Measurements from ENCODE around the gene DHX29. TPM values are rescaled to one million over a fixed set of nuclear protein-coding genes. Genes with fewer than 3 reads are reported as not detected.

The DHX29 gene
- total and polyA plus RNA-seq, 4 donors, result 8.6 to 43.8 (median 21.5) TPM

DNA sequence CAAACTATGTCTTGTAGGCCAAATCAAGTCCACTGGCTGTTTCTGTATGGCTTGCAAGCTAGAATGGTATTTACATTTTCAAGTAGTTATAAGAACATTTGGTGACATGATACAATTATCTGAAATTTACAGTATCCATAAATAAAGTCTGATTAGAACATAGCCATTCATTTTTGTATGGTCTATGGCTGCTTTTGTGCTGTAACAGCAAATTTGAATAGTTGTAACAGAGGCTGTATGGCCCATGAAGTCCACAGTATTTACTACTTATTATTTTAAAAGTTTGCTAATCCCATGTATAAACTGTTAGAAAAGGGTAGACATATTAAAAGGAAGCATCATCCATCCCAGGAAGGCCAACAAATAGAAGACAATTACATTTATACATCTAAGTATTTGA, 17.7 kb downstream of the DHX29 start:
- TF ChIP-seq, protein P1, sequence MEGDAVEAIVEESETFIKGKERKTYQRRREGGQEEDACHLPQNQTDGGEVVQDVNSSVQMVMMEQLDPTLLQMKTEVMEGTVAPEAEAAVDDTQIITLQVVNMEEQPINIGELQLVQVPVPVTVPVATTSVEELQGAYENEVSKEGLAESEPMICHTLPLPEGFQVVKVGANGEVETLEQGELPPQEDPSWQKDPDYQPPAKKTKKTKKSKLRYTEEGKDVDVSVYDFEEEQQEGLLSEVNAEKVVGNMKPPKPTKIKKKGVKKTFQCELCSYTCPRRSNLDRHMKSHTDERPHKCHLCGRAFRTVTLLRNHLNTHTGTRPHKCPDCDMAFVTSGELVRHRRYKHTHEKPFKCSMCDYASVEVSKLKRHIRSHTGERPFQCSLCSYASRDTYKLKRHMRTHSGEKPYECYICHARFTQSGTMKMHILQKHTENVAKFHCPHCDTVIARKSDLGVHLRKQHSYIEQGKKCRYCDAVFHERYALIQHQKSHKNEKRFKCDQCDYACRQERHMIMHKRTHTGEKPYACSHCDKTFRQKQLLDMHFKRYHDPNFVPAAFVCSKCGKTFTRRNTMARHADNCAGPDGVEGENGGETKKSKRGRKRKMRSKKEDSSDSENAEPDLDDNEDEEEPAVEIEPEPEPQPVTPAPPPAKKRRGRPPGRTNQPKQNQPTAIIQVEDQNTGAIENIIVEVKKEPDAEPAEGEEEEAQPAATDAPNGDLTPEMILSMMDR (IDR thresholded peaks at IDR 0.05; ENCODE audit: low read depth, low read length, missing input control), result no peak
- TF ChIP-seq, protein P2, sequence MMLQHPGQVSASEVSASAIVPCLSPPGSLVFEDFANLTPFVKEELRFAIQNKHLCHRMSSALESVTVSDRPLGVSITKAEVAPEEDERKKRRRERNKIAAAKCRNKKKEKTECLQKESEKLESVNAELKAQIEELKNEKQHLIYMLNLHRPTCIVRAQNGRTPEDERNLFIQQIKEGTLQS (IDR thresholded peaks at IDR 0.05), result no peak
- TF ChIP-seq, protein P3, sequence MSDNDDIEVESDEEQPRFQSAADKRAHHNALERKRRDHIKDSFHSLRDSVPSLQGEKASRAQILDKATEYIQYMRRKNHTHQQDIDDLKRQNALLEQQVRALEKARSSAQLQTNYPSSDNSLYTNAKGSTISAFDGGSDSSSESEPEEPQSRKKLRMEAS (IDR thresholded peaks at IDR 0.05), result no peak
- TF ChIP-seq, protein P4, sequence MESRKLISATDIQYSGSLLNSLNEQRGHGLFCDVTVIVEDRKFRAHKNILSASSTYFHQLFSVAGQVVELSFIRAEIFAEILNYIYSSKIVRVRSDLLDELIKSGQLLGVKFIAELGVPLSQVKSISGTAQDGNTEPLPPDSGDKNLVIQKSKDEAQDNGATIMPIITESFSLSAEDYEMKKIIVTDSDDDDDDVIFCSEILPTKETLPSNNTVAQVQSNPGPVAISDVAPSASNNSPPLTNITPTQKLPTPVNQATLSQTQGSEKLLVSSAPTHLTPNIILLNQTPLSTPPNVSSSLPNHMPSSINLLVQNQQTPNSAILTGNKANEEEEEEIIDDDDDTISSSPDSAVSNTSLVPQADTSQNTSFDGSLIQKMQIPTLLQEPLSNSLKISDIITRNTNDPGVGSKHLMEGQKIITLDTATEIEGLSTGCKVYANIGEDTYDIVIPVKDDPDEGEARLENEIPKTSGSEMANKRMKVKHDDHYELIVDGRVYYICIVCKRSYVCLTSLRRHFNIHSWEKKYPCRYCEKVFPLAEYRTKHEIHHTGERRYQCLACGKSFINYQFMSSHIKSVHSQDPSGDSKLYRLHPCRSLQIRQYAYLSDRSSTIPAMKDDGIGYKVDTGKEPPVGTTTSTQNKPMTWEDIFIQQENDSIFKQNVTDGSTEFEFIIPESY (IDR thresholded peaks at IDR 0.05), result no peak
- TF ChIP-seq SP1 (IDR thresholded peaks at IDR 0.05) (no peak), HNF4G (IDR thresholded peaks at IDR 0.05) (no peak), GABPA (IDR thresholded peaks at IDR 0.05 in 1 of 2, conservative IDR thresholded peaks at IDR 0.05 in 1 of 2) (no peak), HNF4A (conservative IDR thresholded peaks at IDR 0.05) (no peak), YY1 (IDR thresholded peaks at IDR 0.05) (no peak), FOXA2 (IDR thresholded peaks at IDR 0.05) (no peak), NR2F2 (IDR thresholded peaks at IDR 0.05) (no peak), JUND (IDR thresholded peaks at IDR 0.05) (no peak)
- no peak overlapping the region for H3K4me3 ChIP-seq (ENCODE audit: low read depth in 1 of 3, low read length in 3 of 3)
- no peaks in the 10 kb centered on the region for H3K4me1 ChIP-seq (ENCODE audit: control insufficient read depth in 4 of 4, insufficient read depth in 4 of 4, low read length in 3 of 4)
- H3K36me3 ChIP-seq (ENCODE audit: control insufficient read depth in 4 of 4, insufficient read depth in 3 of 4, low read depth in 1 of 4, low read length in 3 of 4), result peaks cover 4 to 59% (median 54%) of the 10 kb centered on the region in 4 donors
- no peaks in the 10 kb centered on the region for H3K27me3 ChIP-seq (ENCODE audit: control insufficient read depth in 4 of 4, insufficient read depth in 4 of 4, low read length in 3 of 4)
- H3K9ac ChIP-seq (ENCODE audit: low read depth in 1 of 2, low read length in 2 of 2), result no peak overlapping the region
- DNase-seq (ENCODE audit: low spot score), result no peak
- H3K9me3 ChIP-seq (ENCODE audit: control insufficient read depth in 4 of 4, low read length in 3 of 4), result no peaks in the 10 kb centered on the region
- H3K27ac ChIP-seq (ENCODE audit: low read depth in 1 of 2, low read length in 2 of 2), result no peak overlapping the region

DNA sequence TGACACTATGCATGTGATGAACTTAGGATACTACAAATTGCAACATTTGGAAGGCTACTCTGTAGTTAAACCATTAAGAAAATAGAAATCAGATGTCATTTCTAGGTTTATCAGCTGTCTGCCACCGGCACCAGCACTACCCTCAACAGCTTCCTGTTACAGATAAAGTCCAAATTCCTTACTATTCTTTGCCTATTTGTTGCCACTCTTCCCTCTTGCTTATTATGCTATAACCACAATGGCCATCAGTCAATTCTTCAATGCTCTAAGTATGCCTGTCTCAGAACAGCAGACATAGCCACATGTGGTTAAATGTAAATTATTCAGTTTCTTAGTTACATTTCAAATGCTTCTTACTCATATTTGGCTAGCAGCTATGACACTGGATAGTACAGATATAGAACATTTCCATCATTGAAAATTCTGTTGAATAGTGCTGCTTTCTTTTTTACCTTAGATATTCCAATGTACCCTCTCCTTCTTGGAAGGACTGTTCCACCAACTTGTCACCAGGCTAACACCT, 21.0 kb downstream of the DHX29 start:
- H3K4me1 ChIP-seq (ENCODE audit: control insufficient read depth in 4 of 4, insufficient read depth in 4 of 4, low read length in 3 of 4), result no peaks in the 10 kb centered on the region
- H3K4me3 ChIP-seq (ENCODE audit: low read depth in 1 of 3, low read length in 3 of 3), result no peak overlapping the region
- no peak overlapping the region for H3K9ac ChIP-seq (ENCODE audit: low read depth in 1 of 2, low read length in 2 of 2)
- H3K27me3 ChIP-seq (ENCODE audit: control insufficient read depth in 4 of 4, insufficient read depth in 4 of 4, low read length in 3 of 4), result no peaks in the 10 kb centered on the region
- no peak for DNase-seq (ENCODE audit: low spot score)
- peaks cover 2 to 62% (median 53%) of the 10 kb centered on the region in 4 donors for H3K36me3 ChIP-seq (ENCODE audit: control insufficient read depth in 4 of 4, insufficient read depth in 3 of 4, low read depth in 1 of 4, low read length in 3 of 4)
- TF ChIP-seq RAD21 (IDR thresholded peaks at IDR 0.05), result no peak
- TF ChIP-seq FOXA1 (IDR thresholded peaks at IDR 0.05), result no peak
- no peak for TF ChIP-seq EGR1 (IDR thresholded peaks at IDR 0.05; ENCODE audit: low read depth in 2 of 2)
- TF ChIP-seq FOXA2 (IDR thresholded peaks at IDR 0.05), result no peak
- TF ChIP-seq, protein P2 (IDR thresholded peaks at IDR 0.05), result no peak
- TF ChIP-seq HNF4G (IDR thresholded peaks at IDR 0.05), result no peak
- TF ChIP-seq TAF1 (conservative IDR thresholded peaks at IDR 0.05), result no peak
- TF ChIP-seq YY1 (IDR thresholded peaks at IDR 0.05), result no peak
- TF ChIP-seq, protein P1 (IDR thresholded peaks at IDR 0.05; ENCODE audit: low read depth, low read length, missing input control), result no peak
- TF ChIP-seq RXRA (IDR thresholded peaks at IDR 0.05), result no peak
- no peak for TF ChIP-seq HNF4A (conservative IDR thresholded peaks at IDR 0.05)
- TF ChIP-seq NR2F2 (IDR thresholded peaks at IDR 0.05), result no peak
- no peak for TF ChIP-seq SP1 (IDR thresholded peaks at IDR 0.05)
- 71% methylated on average over 1 of the region's 1 CpG for WGBS
- H3K27ac ChIP-seq (ENCODE audit: low read depth in 1 of 2, low read length in 2 of 2), result no peak overlapping the region
- H3K9me3 ChIP-seq (ENCODE audit: control insufficient read depth in 4 of 4, low read length in 3 of 4), result no peaks in the 10 kb centered on the region

All from liver (tissue), 9 donors.